HG02588 (cell line): ENCODE results near the gene EFHD1.
"Not testable (repeated sequence)": the region's sequence is repeated elsewhere in the genome, so short reads cannot be mapped to it uniquely, and the experiment has no call there.

Experiments used
- ATAC-seq: cut with Tn5 transposase; IDR thresholded peaks from one replicate; pipeline ENCODE4 v1.9.1; 2021; ENCODE audit warnings: mild to moderate bottlenecking, moderate library complexity; ENCODE audit not compliant: unreplicated experiment

The EFHD1 gene

DNA sequence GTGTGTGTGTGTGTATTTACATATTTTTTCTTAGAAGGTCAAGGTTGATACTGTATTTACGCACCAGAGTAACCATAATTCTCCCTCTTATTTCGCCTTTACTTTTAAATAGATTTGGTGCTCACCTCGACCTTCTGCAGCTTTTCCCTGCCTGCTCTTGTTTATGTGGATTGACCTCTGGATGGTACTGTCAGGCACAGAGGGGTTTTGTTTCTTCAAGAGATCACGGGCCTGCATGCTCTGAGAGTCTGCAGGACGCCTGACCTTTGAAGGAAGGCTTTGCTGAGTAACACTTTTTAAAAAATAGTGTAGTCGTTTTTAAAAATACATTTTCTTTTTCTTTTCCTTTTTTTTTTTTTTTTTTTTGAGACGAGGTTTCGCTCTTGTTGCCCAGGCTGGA is 18.1 kb upstream of the EFHD1 start:
- ATAC-seq, result no peak

DNA sequence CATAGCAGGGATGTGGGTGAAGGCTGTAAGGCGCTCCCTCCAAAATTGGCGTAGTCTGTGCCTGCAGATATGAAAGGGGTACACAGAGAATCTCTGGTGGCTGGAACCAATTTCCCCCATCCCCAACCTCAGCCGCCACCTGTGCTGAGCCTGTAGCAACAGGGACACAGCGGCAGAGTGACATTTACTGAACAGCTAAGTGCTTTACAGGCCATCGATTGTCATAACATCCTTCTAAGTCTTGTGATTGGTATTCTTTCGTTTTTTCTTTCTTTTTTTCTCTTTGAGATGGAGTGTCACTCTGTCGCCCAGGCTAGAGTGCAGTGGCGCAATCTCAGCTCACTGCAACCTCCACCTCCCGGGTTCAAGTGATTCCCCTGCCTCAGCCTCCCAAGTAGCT is 12.2 kb upstream of the EFHD1 start:
- no peak for ATAC-seq

DNA sequence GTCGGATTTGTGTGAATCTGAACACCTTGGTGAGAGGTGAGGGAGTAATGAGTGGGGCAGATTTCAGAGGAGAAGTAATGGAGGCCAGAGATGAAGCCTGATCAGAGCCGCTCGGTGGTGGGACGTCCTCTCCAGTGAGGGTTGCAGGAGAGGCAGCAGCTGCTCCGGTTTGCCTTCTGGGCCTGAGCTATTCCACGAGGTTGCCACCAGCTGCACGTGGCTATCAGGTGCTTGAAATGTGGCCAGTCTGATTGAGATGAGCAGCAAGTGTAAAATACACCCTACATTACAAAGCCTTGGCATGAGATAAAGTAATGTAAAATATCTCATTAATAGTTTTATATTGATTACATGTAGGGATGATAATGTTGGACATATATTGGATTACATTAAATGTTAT is 10.8 kb upstream of the EFHD1 start:
- no peak for ATAC-seq

DNA sequence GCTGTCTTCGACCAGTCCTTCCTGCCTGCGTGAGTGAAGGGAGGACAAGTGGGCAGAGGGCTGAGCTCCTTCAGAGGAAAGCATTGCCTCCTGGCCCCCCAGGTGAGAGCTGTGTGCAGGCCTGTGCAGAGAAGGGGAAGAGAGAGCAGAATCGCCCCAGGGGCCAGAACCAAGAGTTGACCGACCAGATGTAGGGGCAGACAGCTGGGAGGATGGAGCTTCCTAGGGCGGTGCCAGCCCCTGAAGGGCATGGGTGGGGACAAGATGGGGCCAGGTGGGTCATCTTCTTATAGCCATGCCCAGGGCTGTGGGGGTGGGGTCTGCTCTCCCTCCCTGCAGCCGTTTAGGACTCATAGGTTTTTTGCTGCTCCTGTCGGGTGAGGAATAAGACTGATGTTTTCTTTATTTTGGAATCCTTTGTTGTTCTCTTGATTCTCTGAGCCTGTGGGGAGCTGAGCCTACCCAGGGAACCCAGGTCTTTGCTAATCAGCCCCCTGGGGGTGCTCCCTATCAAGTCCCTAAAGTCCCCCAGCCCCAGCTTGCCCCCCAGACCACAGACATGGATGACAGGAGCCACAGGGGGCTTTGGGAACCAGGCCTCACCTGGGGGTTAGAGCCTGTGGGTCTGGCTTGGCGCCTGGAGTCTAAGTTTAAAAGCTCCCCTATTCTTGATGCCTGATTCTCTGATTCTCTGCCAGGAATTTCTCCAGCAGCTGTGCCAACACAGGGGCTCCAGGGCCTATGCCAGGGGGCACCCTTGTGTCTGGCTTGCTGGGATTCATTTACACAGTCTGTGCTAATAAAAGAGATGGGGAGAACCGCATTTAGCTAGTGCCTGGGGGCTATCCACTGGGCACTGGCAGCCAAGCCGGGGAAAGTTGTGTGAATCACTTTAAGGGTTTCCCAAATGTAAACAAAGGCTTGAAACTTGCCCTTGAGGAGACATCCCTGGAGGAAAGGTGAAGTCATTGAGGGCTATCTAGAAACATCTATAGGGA is 9.3 kb upstream of the EFHD1 start:
- ATAC-seq, result no peak

DNA sequence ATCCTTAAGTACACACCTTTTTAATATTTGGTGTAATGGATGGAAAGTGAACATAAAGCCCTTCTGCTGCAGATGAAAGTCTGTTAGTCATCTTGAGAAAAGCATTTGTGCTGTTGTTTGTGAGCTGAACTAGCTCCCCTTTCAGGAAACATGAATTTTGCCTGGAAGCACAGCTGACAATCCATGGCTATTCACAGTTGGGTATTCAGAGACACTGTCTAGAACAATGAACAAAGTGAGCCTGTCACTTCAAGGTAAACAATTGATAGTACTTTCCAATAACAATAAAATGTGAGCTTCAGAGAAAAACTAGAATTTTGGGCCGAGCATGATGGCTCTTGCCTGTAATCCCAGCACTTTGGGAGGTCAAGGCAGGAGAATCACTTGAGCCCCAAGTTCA is 6.8 kb upstream of the EFHD1 start:
- no peak for ATAC-seq

DNA sequence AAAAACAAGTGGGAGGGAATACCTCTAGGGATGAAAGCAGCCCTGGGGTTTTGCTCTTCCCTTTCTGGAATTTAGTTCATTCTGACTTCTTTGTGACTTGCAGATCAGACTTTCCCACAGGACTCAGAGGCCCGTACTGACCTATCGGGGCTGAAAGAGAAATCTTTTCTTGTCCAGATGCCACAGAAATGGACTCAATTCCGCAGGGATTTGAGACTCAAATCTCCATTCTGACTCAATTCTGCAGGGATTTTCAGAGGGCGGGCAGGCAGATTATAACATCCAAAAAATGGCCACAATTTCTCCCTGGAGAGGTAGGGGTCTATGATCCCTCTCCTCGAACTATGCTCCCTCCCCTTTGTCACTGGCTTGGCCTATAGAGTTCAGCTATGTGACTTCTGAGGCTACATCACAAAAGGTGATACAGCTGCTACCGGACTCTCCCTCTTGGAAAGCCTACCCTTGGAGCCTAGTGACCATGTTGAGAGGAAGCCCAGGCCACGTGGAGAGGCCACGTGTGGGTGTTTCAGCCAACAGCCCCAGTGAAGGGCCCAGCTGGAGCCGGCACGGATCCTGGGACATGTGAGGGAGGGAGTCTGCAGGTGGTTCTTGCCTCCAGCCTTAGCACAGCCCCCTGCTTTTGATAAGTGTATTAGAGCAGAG is 4.8 kb upstream of the EFHD1 start:
- ATAC-seq, result no peak

DNA sequence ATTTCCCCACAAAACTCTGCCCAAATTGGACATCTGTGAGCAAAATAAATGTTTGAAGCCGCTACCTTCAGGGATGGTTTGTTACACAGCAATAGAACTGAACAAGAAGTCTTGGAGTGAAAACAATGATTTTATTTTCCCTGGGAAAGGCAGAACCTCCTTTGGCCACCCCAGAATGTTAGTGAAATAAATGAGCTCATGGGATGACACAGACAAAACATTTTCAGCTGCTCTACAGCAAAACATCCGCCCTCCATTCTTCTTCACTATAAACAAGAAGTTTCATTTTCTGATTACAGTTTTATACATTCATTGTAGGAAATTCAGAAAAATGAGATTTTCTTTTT is 4.3 kb upstream of the EFHD1 start:
- no peak for ATAC-seq

DNA sequence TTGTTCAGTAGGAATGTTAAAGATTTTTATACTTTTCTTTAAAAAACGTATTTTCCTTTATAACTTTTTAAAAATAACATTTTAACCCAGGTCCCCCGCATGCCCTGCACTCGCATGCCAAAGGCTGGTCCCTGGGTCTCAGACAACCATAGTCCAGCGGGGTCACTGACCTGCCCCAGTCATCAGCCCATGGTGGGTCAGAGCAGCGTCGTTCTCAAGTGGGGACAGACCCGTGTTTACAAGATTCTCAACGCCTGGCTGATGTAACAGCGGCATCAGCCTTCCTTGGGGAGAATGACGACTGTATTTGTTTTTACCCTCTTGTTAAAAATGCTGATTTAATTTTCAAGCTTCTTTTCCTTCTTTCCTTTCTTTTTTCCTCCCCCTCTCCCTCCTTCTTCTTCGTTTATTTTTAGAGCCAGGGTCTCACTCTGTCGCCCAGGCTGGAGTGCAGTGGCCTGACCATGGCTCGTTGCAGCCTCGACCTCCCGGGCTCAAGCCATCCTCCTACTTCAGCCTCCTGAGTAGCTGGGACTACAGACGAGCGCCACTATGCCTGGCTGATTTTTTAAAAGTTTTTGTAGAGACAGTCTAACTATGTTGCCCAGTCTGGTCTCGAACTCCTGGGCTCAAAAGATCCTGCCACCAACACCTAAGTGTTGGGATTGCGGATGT is 1.0 kb upstream of the EFHD1 start:
- no peak for ATAC-seq

DNA sequence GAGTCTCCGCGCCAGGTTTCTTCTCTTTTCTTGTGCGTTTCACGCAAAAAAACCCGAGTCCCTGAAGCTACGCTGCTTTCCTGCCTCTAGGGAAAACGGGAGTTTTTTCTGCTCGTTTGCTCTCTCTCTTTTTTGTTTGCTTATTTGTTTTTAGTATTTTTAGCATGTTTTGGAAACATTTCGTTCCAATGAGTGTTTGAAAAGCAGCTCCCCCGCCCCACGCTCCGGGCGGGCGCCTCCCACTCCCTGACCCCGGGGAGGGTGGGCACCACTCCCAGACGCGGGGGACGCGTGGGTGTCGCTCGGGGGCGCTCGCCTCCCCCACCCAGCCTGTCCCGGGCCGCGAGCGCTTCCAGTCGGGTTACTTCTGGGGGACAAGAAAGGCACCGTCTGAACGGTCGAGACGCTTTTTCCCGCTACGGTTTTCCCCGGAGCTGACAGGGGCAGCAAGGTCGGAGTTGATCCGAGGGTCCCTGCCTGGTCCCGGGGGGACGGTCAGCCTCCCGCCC is 446 bp upstream of the EFHD1 start:
- ATAC-seq, result no peak

DNA sequence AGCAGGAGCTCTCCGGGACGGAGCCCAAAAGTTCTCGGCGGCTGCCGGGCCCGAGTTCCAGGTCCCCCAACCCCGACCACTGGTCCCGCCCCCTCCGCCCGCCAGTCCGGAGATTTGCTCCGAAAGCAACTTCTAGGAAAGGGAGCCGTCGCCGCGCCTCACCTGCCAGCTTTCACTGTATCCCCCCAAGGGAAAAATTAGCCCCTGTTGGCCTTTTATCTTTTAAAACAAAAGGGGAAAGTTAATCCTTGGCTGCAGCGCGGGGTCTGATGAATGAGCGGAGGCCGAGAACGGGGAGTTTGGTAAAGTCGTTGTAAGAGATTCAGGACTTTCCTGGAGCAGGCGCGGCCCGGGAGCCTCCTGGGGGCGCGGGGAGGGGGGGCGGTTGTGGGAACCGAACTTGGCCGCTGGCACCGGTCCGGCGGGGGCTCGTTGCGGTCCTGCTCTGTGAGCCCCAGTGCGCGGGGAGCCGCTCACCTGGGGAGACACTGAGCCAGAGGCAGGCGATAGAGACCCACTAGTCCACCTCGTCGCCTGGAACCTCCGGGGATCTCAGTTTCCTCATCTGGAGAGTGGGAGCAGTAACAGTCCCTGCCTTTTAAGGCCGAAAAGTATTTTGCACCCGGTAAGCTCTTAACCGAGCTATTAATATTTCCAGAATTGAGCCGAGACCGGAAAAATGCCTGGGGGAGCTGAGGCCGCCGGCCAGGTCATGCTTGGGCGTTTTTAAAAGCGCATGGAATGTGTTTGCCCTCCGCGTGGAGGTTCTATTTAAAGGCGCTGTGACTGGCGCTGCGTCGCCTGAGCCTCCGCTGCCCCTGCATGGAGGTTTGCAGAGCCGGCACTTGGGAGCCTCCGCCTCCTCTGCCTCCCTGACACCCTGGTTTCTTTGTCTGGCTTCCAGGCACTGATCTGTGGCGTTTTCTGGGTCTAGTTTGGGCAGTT is 1.1 kb downstream of the EFHD1 start:
- no peak for ATAC-seq

DNA sequence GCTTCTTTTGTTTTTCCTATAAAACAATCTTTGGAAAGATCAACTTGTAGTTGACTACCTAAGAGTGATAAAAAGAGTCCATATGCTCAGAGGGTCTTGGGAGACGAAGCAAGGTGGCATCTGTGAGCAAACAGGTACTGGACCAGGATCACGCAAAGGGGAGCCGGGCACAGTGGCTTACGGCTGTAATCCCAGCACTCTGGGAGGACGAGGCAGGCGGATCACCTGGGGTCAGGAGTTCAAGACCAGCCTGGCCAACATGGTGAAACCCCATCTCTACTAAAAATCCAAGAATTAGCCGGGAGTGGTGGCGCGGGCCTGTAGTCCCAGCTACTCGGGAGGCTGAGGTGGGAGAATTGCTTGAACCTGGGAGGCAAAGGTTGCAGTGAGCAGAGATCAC is 2.0 kb downstream of the EFHD1 start:
- ATAC-seq, result not testable (repeated sequence)

DNA sequence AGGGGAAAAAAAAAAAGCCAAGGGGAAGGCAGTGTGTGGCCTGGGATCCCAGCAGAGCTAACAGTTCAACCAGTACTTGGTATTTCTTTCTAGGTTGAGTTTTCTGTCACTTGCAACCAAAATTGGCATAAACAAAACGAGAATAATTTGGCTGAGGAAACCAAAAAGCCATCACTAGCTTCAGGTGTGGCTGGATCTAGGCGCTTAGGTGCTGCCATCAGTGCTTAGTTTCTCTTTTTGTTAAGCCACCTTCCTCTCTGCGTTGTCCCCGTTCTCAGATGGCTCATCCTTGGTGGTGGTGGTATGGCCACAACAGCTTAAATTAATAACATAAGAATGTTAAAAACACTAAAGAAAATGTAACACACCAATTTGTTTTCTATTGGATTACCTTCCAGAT is 2.4 kb downstream of the EFHD1 start:
- ATAC-seq, result no peak

DNA sequence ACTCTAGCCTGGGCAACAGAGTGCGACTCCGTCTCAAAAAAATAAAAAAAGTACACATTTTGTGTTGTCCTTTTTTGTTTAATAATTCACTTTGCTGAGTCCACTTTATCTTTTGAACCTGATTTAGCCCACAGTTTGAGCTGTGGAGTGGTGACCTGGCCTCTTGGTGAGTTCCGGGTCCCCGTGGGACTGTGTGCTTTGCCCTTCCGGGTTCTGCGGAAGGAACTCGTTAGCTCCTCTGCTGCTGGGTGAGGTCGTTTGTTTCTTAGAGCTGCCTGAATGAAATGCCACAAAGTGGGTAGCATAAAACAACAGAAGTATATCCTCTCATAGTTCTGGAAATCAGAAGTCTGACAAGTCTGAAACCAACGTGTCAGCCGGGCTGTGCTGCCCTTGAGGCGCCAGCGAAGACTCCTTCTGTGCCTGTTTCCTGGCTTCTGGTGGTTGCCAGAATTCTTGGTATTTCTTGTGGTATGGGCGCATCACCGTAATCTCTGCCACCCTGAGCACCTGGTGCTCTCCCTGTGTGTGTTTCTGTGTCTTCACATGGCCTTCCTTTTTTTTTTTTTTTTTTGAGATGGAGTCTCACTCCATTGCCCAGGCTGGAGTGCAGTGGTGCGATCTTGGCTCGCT is 3.5 kb downstream of the EFHD1 start:
- ATAC-seq, result no peak

DNA sequence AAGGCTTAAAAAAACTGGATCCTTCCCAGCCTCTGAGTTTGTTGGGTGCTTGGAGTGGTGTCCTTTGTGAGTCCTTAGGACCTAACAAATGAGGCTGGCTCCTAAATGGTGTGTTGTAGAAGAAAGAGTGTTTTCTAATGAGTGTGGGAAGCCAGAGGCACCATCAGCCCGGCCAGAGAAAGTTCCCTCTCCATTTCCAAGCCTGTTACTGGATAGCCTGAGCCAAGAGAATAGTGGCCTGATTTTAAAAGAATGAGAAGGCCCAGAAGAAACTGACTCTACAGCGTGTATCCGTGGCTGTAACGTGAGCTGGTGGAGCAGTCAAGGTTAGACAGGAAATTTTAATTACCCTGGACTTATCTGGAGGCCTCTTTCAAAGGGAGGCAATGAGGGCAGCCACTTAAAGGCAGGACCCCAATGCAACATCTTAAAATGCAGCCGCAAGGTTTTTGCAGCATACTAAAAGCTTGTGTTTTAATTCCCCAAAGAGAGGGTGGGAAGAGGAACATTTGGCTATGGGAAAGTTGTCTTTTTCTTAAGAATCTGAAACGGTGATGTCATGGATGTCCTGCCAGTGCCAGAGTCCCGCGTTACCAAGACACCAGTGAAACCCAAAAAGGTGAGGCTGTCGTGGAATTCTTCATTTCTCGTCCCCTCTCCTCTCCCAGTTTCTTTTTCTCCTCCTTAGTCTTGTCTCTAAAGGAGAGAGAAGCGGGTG is 4.6 kb downstream of the EFHD1 start:
- no peak for ATAC-seq

DNA sequence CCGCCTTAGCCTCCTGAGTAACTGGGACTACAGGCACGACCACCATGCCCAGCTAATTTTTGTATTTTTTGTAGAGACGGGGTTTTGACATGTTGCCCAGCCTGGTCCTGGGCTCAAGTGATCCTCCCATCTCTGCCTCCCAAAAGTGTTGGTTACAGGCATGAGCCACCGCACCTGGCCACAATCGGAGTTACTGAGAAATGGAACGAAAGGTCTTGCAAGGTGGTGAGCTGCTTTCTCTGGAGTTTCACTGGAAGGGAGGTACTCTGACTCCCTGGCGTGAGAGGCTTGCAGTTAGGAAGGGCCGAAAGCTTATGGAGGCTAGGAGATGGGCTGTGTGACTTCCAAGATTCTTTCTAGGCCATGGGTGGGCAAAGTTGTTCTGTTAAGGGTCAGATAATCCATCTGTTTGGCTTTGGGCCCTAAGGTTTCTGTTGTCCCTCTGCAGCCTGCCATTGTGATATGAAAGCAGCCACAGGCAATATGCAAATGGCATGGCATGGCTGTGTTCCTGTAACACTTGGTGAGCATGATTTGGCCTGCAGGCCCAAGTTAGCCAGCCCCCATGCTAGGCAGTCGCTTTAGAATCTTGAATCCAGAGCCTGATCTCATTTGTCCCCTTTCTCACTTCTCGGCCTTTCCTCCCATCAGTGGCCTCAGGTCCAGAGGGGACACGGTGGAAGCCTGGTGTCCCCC is 7.9 kb downstream of the EFHD1 start:
- ATAC-seq, result no peak

DNA sequence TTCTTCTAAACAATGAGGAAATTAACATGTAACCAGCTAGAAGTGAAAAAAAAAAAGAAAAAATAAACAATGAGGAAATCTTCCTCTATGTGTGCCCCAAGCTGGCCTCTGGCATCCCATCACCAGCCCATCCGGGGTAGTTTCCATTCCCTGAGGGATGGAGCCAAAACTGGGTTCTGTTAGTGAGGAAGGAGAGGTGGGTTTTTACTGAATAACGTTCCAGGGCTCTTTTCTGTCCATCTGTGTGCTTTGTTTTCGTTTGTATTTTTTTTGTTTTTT is 9.7 kb downstream of the EFHD1 start:
- ATAC-seq, result no peak

DNA sequence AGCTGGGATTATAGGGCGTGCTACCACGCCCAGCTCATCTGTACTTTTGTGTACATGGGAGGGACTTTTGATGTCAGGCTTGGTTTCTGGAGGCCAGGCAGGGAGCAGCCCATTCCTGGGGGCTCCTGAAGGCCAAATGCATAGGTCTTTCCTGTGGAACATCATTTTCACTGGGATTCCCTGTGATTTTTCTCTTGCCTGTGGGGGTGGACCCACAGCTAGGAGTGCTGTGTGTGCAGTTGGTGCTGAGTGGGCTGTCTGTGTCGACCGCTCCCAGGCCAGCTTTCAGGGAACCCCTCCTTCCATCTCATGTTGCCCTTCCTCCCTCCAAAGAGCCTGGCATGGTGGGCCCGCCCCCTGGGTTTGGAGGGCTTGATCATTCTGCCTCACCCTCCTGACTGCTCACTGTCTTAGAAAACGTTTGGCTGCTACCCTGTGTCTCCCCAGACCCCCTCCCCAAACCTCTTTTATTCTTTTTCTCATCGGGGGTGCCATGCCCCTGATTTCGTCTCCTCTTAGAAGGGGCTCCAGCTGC is 10.5 kb downstream of the EFHD1 start:
- no peak for ATAC-seq

DNA sequence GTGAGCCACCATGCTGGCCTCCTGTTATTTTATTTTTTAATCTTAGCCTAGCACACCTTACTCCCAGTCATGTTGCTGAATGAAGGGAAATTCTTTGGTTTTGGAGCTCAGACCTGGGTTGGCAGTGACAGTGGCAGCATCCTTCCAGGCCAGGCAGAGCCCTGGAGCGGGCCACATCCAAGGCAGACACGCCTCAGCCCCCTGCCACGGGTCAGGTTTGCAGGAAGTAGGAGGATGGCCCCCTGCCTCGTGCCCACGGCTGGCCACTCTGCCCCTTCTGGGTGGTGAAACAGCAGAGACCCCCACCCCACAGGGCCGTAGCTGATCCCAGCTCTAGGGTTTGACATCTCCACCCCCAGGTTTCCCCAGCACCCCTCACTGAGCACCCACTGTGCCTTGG is 11.7 kb downstream of the EFHD1 start:
- ATAC-seq, result no peak

DNA sequence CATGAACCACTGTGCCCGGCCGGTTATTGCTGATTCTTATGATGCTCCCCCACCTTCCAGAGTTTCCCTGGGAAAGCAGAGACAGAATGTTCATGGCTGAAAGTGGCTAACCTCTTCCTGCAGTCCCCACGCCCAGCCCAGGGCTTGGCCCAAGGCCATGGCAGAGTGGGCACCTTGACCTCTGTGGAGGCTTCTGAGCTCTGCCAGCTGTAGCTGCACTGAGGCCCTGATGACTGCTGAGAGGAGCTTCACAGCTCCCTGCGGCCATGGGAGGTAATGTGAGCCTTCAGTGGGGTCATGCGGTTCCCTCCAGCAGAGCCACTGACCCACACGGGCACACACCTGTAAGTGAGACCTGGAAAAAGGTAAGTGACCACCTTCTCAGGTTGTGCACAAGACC is 13.3 kb downstream of the EFHD1 start:
- no peak for ATAC-seq
